GM03348 (cell line): ENCODE data around the gene LRCOL1.

Experiments
- DNase-seq: peaks from one replicate; pipeline ENCODE4 v3.0.0; 2012; ENCODE audit warnings: low spot score

Gene LRCOL1

DNA sequence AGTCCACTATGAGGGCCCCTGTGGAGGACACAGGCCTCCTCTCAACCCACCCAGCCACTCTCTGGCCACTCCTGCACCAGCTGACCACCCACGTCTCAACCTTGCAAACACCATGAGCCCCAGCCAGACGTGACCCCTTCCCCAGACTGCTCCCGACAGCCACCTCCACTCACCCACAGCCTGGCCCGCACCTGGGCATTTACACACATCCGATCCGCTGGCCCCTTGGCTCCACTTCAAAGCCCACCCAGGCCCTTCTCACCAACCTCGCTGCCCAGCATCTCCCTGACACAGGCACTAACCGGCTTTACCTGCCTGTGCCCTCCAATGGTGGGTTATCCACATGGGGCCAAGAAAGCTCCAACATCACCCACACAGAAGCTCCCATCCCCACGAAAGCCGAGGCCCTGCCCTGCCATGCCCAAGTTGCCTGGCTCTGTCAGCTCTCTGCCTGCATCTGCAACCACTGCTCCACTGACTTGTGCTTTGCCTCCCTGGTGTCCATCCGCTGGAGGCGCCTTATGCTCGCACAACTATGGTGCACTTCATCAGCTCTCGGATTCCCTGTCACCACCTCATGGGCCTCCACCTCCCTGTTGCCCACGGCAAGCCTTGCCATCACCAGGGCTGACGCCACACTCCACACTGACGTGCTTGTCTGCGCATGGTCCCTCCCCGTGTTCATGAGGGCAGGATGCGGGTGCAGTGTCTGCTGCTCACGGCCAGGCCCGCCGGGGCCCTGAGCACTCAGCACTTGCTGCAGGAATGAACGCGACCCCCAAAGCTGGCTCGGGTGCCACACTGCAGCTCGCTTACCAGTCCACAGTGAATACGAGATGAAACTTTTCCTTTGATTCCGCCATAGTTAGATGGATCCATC lies 24.9 kb upstream of the LRCOL1 start:
- DNase-seq: no peak

DNA sequence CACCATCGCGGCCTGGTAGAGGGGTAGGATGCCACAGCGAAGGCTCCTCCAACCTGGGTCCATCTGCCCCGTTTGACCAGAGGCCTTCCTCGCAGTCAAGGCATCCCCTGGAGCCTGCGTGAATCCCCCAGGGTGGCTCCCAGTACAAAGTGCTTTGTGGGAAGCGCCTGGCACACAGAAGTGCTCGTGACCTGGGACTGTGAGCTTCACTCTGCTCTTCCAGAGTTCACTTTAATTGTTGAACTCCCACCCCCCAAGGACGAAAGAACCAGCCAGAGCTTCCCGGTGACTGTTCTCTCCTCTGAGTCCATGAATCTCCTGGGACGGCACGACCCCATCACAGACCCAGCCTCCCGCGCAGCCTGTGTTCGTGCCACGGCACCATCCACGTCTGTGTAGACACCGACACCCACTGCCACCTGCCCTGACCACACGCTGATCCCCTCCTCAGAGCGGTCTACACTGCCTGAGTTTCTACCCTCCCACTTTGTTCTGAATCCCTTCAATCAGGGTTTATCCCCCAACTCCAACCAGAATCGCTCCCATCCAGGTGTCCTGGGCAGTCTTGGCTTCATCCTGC lies 24.1 kb upstream of the LRCOL1 start:
- DNase-seq: no peak

DNA sequence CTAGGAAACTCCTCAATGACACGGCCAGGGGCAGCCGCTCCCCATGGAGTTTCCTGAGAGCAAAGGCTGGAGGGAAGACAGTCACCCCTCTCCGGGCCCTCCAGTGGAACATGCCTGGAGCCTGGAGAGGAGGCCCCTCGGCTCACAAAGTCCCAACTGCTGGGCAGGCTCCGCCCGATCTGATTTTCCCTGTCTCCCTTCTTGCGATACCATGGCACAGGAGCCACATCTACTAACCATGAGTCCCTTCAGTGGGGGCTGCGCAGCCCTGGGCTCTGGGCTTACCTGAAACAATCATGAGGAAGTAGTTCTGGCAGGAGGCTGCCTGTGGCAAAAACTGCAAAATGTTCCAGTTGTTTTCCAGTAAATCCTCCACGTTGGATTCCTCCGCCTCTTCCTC lies 23.5 kb upstream of the LRCOL1 start:
- no peak for DNase-seq

DNA sequence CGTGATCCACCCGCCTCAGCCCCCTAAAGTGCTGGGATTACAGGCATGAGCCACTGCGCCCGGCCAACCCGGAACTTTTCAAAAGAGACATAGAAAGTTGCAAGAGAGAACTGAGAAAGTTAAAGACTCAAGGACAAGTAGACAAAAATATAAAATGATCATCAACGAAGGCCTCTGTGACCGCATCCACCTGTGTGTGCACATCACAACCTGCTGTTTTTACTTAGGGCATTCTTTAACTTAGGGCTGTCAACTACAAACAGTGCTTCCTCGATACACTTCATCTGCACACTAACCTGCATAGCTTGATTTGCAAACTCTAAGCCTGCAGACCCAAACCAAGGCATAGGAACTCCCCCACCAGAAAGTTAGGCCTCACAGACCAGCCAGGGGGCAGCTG lies 23.0 kb upstream of the LRCOL1 start:
- no peak for DNase-seq

DNA sequence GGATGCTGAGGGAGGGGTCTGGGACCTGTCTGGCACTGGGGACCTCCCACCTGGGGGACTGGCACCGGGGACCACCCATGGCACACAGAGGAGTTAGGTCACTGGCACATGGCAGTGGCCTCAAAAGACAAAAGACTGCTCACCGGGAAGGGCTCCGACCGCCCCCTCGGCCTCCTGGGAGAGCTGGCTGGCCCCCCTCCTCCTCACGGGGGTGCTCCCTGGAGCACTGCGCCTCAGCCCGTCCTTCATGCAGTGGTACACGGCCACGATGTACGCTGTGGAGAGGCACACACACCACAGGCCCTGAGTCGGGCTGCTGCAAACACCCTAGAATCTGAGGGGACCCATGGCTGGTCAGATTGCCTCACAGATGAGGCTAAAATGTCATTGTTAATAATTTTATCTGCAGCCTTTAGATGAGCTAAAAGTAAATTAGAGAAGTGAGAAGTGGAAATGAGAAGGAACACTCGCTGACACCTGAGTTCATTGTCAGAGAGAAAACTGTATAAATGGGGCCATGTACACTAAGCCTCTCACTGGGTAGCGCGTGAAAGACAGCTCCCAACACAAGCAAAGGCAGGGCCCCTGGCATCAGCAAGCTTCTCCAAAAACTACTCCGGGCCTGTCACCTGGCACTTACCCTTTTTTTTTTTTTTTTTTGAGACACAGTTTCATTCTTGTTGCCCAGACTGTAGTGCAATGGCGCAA lies 22.3 kb upstream of the LRCOL1 start:
- DNase-seq: no peak

- DNase-seq: no peak
Observed at GRCh38 chr12:132631666-132632065, 21.3 kb upstream of the LRCOL1 start.

GRCh38 chr12:132630672-132631071 lies 20.3 kb upstream of the LRCOL1 start:
- DNase-seq: no peak

DNA sequence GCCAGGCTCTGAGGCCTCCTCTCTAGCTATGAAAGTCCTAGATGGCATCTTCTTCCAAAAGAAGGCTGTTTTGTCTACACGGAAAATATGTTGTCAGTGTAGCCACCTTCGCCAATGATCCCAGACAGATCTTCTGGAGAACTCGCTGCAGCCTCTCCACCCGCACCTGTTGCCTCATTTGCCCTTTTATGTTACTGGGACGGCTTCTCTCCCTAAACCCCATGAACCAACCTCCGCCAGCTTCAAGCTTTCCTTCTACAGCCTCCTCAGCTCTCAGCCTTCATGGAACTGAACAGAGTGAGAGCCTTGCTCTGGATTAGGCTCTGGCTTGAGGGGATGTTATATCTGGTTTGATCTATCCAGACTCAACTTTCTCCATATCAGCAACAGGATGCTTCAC lies 18.9 kb upstream of the LRCOL1 start:
- no peak for DNase-seq

- DNase-seq: no peak
Observed at GRCh38 chr12:132625731-132626430, 15.5 kb upstream of the LRCOL1 start.

DNA sequence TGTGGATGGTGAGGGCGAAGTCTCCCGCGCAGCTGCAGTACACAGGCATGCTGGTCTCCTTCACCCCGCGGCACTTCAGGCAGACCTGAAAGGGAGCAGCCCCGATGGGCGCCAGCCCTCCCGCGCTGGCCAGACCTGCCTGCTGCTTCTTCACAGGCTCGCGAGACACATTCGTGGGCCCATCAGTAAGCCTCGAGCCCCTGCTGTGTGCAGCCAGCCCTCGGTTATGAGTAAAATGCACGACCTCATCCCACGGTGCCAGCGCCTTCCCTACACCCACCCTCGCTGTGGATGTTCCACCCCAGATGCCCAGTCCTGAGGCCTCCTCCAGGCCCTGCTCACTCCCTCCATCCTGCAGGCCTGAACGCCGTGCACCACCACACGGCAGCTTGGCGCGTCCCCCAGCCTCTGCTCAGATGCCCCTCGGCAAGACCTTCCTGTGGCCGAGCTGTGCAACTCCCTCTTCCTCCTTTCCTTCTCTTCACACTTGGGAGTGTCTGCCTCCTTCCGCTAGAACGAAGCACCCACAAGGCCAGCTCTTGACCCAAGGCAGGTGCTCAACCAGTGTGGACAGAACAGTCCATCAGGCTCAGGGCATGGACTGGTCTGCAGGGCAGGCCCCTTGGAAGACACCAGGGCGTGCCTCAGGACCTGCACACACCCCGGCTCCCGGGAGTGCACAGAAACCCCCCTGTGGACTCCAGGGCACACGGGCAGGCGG lies 14.7 kb upstream of the LRCOL1 start:
- DNase-seq: no peak

DNA sequence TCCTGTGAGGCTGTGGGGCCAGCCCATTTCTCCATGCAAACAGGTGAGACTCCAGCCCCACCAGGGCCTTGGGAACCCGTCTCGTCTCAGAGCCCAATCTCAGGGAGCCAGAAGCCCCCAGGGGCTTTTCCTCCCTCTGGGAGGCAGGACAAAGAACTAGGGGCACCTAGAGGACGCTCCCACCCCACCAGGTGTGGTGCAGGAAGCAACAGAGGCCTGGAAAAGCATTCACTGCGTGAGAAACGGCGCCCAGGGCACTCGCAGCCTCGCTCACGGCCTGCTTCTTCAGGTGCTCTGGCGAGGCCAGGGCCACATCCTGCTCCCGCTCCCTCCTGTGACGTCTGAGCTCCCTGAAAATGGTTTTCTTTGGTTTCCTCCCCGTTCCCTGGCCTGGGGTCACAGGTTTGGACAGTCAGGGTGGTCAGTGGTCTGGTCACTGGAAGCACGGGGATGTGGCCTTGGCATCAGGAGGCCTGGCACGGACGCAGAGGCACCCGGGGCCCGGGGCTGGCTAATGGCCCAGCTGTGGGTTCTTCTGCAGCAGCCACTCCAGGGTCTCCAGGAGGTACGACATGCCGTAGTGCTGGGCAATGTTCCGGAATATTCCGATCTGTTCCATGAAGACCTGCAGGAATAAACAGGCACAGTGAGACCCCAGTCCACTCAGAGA lies 13.9 kb upstream of the LRCOL1 start:
- no peak for DNase-seq

- no peak for DNase-seq
Observed at GRCh38 chr12:132623072-132623869, 12.9 kb upstream of the LRCOL1 start.

DNA sequence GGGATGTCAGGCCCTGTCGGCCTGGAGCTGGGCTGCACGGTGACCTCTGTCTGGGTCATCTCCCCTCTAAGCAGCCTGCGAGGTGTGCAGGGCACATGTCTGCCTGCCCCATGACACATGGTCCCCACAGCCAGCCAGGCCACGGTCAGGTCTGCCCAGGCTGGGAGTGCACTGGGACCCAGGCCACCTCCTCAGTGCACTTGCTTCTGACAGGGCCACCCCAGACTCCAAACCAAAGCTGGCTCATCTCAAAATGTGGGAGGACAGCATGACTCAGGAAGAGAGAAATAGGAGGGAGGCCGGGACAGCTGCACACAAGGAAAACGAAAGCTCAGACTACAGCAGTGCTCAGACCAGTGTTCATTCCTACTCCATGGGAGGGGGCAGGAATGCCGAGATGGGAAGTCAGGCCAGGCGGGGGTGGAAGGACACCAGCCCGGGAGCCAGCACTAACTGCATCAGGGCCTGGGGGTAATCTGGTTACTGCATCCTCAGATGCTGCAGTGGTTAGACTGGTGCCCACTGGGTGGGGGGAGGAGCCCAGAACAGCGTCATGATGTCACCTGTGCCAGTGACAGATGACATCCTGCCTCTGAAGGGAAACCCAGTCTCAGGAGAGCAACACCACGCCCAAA lies 12.2 kb upstream of the LRCOL1 start:
- DNase-seq: peak; percentile 85

DNA sequence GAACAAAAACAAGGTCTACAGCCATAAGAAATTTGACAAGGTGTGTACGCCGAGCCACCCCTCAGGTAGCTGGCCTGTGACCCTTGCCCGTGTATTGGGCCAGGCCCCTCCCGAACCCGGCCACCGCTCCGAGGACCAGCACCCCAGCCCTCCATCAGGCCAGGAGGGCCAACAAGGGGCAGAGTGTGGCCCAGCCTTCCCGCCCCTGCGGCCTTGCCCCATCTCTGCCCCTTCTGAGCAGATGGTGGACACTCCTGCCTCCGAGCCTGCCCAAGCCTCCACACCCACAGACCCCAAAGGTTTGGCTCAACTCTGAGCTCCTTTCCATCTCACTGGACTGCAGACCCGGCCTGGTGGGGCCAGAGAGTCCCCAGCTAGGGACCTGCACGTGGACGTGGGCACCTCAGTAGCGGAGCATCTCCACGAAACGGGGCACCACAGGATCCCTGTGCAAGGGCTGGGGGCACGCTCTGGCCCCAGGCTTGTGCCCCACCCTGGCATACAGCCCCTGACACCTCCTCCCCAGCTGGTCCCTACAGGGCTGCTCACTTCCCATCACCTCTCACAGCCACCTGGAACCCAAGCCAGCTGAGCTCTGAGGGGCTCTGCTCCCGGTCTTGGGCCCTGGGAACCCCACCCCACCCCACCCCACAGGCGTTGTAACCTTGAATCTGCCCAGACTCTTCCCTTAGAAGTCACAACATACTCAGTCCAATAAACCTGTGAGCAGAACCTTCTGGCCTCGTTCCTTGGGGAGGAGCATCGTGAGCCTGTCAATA lies 11.5 kb upstream of the LRCOL1 start:
- no peak for DNase-seq

DNA sequence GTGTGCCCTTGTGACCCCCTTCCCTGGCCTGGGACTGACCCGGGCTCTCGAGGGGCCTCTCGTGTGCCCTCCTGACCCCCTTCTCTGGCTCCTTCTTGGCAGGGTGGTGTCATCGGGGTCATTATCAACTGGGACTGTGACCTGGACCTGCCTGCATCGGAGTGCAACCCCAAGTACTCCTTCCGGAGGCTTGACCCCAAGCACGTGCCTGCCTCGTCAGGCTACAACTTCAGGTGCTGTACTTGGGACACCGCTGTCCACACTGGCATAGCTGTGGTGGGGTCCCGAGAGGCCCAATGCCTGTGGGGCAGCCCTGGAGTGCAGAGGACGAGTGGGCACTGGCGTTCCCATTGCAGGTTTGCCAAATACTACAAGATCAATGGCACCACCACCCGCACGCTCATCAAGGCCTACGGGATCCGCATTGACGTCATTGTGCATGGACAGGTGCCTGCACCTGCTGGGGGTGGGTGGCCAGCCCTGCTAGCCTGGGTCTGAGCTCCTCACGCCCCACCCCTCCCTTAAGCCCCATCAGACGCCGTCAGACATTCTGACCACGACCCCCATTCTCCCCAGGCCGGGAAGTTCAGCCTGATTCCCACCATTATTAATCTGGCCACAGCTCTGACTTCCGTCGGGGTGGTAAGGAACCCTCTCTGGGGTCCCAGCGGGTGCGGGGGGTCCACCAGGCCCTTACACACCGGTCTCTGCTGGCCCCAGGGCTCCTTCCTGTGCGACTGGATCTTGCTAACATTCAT lies 10.7 kb upstream of the LRCOL1 start:
- no peak for DNase-seq

DNA sequence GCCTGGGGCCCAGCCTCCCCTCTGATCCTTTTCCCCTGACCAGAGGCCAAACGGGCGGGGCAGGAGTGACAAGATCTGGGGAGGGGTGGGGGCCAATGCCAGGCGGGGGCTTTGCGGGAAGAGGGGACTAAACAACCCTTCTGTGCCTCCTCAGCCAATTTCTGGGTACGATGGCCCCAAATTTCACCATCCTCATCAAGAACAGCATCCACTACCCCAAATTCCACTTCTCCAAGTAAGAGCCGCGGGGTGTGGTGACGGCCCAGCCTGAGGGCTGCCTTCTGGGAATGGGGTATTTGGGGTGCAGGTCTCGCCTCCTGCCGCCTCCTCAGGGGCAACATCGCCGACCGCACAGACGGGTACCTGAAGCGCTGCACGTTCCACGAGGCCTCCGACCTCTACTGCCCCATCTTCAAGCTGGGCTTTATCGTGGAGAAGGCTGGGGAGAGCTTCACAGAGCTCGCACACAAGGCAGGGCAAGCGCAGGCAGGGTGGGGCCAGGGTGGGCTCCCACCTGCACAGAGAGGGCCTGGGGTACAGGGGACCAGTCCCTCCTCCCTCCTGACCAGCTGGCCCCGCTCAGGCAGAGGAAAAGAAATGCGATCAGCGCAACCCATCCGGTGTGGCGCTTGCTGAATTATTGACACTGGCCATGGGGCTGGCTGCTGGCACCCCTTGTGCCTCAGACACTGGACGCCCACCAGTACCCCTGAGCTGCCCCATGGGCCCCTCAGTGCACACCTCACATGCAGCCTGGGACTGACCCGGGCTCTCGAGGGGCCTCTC lies 9.9 kb upstream of the LRCOL1 start:
- no peak for DNase-seq

DNA sequence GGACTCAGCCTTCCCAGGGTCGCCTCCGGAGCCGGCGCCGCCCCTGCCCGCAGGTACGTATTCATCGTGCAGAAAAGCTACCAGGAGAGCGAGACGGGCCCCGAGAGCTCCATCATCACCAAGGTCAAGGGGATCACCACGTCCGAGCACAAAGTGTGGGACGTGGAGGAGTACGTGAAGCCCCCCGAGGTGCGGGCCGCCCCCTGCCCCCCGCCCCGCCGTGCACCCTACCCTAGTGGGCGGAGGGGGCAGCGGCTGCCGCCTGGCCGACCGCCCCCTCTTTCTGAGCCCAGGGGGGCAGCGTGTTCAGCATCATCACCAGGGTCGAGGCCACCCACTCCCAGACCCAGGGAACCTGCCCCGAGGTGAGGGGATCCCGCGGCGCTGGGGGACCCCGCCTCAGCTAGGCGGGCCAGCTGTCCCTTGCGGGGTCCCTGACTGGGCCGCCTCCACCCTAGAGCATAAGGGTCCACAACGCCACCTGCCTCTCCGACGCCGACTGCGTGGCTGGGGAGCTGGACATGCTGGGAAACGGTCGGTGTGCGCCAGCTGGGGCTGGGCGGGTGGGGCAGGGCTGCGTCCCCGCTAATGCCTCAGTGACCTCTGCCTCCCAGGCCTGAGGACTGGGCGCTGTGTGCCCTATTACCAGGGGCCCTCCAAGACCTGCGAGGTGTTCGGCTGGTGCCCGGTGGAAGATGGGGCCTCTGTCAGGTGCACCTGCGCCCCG lies 9.2 kb upstream of the LRCOL1 start:
- DNase-seq: no peak
